Hepatocyte (in vitro differentiated cells): ENCODE measurements around the gene LAMTOR4. TPM values are rescaled to one million over a fixed set of nuclear protein-coding genes. Genes with fewer than 3 reads are reported as not detected.
"Not testable (repeated sequence)": the region's sequence is repeated elsewhere in the genome, so short reads cannot be mapped to it uniquely, and the experiment has no call there.

Source experiments
- DNase-seq: peaks from one replicate; pipeline ENCODE4 v3.0.0-alpha.2; 2016; ENCODE audit warnings: low spot score
- H2AFZ ChIP-seq: fragments of 200-600 bp; sonication (generic); 2 replicates; pipeline ENCODE4 v1.6.0; 2016; ENCODE audit warnings: antibody characterized with exemption, mild to moderate bottlenecking
- H3K27ac ChIP-seq: fragments of 200-600 bp; sonication (generic); 2 replicates; pipeline ENCODE4 v1.5.1; 2016; ENCODE audit warnings: mild to moderate bottlenecking
- H3K27me3 ChIP-seq: fragments of 200-600 bp; sonication (generic); 2 replicates; pipeline ENCODE4 v1.6.1; 2016
- H3K36me3 ChIP-seq: fragments of 200-600 bp; sonication (generic); replicated peaks from 2 replicates; pipeline ENCODE4 v1.5.1; 2016; ENCODE audit warnings: low read depth; ENCODE audit not compliant: insufficient read depth
- H3K4me1 ChIP-seq: fragments of 200-600 bp; sonication (generic); 2 replicates; pipeline ENCODE4 v1.5.1; 2016; ENCODE audit warnings: mild to moderate bottlenecking, moderate library complexity; ENCODE audit not compliant: insufficient read depth
- H3K4me2 ChIP-seq: fragments of 200-600 bp; sonication (generic); 2 replicates; pipeline ENCODE4 v1.6.0; 2016
- H3K4me3 ChIP-seq: fragments of 200-600 bp; sonication (generic); 2 replicates; pipeline ENCODE4 v1.5.1; 2016; ENCODE audit warnings: mild to moderate bottlenecking
- H3K79me2 ChIP-seq: fragments of 200-600 bp; sonication (generic); 2 replicates; pipeline ENCODE4 v1.6.0; 2017; ENCODE audit warnings: mild to moderate bottlenecking
- H3K9me2 ChIP-seq: fragments of 200-600 bp; sonication (generic); replicated peaks from 2 replicates; pipeline ENCODE4 v1.6.0; 2017; ENCODE audit warnings: mild to moderate bottlenecking; ENCODE audit not compliant: insufficient read depth
- H3K9me3 ChIP-seq: fragments of 200-600 bp; sonication (generic); 2 replicates; pipeline ENCODE4 v1.5.1; 2016; ENCODE audit warnings: low read depth, mild to moderate bottlenecking
- H4K20me1 ChIP-seq: fragments of 200-600 bp; sonication (generic); 2 replicates; pipeline ENCODE4 v1.6.0; 2016; ENCODE audit warnings: mild to moderate bottlenecking; ENCODE audit not compliant: insufficient read depth, poor library complexity, severe bottlenecking
- EZH2 ChIP-seq: fragments of 200-600 bp; sonication (generic); IDR thresholded peaks from 2 replicates; pipeline ENCODE4 v1.6.1; 2016; ENCODE audit warnings: antibody characterized with exemption, mild to moderate bottlenecking, borderline replicate concordance
- EZH2phosphoT487 ChIP-seq: fragments of 200-600 bp; sonication (generic); IDR thresholded peaks from one replicate; pipeline ENCODE4 v1.6.1; 2018; ENCODE audit warnings: antibody characterized with exemption, mild to moderate bottlenecking, low read depth, moderate library complexity; ENCODE audit not compliant: unreplicated experiment, severe bottlenecking
- WGBS: methylation state at CpG from one replicate; pipeline ENCODE4 v1.1.6; 2016; ENCODE audit warnings: low lambda C conversion rate; ENCODE audit errors: missing lambda C conversion rate; 5-methylcytosine and 5-hydroxymethylcytosine counted together
- polyA plus RNA-seq: library from polyadenylated mRNA; unstranded; fragments of >200 nt; fragmentation: Nextera tagmentation; extraction: Ambion mirVana; gene quantifications from 2 replicates; pipeline ENCODE4 v1.2.1, GENCODE V29; 2016
- total RNA-seq: library from RNA; depleted of rRNA; stranded (reverse); fragments of >200 nt; gene quantifications from 2 replicates; pipeline ENCODE4 v1.2.3, GENCODE V29; 2014
- TF ChIP-seq, protein P1 (sequence below): fragments of 200-600 bp; sonication (generic); IDR thresholded peaks from 2 replicates; pipeline ENCODE4 v1.5.1; 2016; ENCODE audit warnings: antibody characterized with exemption, mild to moderate bottlenecking; ENCODE audit not compliant: poor library complexity

The LAMTOR4 gene
- total and polyA plus RNA-seq, 2 experiments from 2014 or later, result 90.5 to 228 TPM

DNA sequence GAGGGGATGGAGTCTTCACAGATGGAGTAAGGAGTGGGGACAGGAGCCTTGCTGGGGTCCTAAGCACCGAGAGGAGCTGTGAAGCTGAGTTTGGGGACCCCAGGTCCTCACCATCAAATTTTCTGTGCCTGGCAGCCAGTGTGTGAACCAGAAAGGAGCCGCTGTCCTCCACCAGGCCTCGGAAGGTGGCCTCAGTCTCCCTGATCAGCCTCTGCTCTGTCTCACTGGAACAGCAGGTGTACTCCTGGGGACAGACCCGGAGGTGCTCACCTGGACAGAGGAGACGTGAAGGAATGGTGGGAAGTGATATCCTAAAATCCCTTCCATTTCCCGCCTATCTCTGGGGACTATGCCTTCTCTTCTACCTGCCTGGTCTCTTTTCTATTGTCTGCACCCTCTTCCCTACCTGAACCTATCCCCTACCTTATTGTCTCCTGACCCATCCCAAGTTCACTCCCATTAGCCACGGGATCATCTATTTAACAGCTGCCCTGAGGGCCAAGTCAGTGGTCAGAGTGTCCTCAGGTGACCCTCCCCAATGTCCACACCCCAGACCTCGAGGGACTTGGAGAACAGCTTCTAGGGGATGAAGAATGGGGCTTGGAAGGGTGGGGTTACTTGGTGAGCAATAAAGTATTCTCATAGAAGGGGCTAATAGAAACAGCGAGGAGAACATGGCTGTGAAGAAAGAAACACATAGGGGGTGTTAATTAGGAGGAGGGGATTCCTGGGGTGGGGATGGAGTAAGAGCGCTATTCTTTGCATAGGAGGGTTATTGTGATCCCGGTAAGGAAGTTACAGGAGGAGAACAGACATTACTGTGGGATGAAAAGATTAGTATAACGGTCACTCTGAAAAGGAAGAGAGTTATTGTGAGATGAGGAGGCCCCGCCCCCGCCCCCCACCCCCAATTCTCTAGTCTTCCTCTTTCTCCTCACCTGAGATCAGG, 27.7 kb downstream of the LAMTOR4 start:
- no peak overlapping the region for H3K27ac ChIP-seq
- DNase-seq, result no peak
- H4K20me1 ChIP-seq, result no peaks in the 10 kb centered on the region
- H2AFZ ChIP-seq, result peak overlapping the region; percentile 82
- H3K4me3 ChIP-seq, result peak overlapping the region; percentile 48
- WGBS, result 45% methylated on average over 14 of the region's 14 CpGs
- H3K36me3 ChIP-seq, result no peaks in the 10 kb centered on the region
- H3K4me2 ChIP-seq, result peak overlapping the region; percentile 82
- H3K27me3 ChIP-seq, result peaks cover 9% of the 10 kb centered on the region
- TF ChIP-seq EZH2, result no peak
- TF ChIP-seq EZH2phosphoT487, result no peak
- TF ChIP-seq, protein P1, sequence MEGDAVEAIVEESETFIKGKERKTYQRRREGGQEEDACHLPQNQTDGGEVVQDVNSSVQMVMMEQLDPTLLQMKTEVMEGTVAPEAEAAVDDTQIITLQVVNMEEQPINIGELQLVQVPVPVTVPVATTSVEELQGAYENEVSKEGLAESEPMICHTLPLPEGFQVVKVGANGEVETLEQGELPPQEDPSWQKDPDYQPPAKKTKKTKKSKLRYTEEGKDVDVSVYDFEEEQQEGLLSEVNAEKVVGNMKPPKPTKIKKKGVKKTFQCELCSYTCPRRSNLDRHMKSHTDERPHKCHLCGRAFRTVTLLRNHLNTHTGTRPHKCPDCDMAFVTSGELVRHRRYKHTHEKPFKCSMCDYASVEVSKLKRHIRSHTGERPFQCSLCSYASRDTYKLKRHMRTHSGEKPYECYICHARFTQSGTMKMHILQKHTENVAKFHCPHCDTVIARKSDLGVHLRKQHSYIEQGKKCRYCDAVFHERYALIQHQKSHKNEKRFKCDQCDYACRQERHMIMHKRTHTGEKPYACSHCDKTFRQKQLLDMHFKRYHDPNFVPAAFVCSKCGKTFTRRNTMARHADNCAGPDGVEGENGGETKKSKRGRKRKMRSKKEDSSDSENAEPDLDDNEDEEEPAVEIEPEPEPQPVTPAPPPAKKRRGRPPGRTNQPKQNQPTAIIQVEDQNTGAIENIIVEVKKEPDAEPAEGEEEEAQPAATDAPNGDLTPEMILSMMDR, result no peak
- H3K9me2 ChIP-seq, result no peaks in the 10 kb centered on the region
- peaks cover 6% of the 10 kb centered on the region for H3K4me1 ChIP-seq
- no peaks in the 10 kb centered on the region for H3K9me3 ChIP-seq
- no peaks in the 10 kb centered on the region for H3K79me2 ChIP-seq

DNA sequence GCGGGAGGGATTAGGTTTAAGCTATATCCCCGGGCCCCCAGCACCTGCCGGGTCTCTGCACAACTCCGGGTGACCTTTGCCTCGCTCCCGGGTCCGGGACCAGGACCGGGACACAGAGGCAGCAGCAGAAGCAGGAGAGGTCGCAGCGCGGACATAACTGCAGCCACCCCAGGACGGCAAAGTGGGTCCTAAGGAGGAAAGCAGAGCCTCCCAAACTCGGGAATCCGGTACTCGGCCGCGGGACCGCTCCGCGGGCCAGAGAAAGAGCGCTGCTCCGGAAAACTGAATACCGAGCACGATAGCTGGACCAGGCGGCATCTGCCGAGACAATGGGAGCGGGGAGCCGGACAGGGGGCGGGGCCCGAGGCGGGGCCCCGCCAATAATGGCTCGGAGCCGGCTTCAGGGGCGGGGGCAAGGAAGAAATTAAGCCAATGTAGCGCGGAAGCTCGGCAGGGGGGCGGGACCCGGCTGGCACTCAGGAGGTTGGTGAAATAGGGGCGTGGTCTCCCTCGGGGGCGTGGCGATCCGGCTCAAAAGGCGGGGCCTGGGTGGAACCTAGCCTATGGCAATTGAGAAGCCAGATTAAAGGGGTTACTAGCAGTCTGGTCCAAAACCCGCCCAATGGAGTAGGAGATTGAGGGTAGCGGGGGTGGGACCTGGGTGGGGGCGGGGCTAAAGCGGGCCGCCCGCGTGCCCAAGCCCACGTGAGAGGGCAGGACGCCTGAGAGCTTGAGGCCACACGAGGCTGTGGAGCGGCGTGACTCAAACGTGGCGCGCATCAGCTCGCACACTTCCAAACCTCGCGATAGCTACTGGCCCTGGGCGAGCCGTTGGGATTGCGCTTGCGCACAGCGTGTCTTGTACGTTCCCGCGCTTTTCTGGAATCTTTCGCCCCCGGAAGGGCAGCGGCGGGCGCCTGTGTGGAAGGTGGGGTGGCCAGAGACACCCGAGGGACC, 28.6 kb downstream of the LAMTOR4 start, which contains the start of the genes GPC2 and STAG3:
GPC2 (minus strand) TSS at position 337 of the 957 bp plus-strand sequence; CDS start at position 155, 182 bp downstream.
STAG3 (plus strand) TSS at position 874 of the 957 bp plus-strand sequence. CDS start 2,639 bp downstream, outside the sequence.
- Histone ChIP-seq H3K27me3 (peaks cover 4% of the 10 kb centered on the region), H3K36me3 (no peaks in the 10 kb centered on the region), H2AFZ (peak within 1 kb of the TSS; percentile 82), H3K9me3 (no peaks in the 10 kb centered on the region), H3K4me1 (no peaks in the 10 kb centered on the region), H3K27ac (no peak within 1 kb of the TSS), H3K4me2 (peak within 1 kb of the TSS; percentile 82), H4K20me1 (no peaks in the 10 kb centered on the region), H3K79me2 (no peaks in the 10 kb centered on the region), H3K9me2 (no peaks in the 10 kb centered on the region), H3K4me3 (peak within 1 kb of the TSS; percentile 48)
- 21% methylated on average over 61 of the region's 78 CpGs for WGBS
- DNase-seq, result peak; percentile 96
- TF ChIP-seq EZH2phosphoT487, result no peak
- TF ChIP-seq, protein P1, result no peak
- no peak for TF ChIP-seq EZH2

DNA sequence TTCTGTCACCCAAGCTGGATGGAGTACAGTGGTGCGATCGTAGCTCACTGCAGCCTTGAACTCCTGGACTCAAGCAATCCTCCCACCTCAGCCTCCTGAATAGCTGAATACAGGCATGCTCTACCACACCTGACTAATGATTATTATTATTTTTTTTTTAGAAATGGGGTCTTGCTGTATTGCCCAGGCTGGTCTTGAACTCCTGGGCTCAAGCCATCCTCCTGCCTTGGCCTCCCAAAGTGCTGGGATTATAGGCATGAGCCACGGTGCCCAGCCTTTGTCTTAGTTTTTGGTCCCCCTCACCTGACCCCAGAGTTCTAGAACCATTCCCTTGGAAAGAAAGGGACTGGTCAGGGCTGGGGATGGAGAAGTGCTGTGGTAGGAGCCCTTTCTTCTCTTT, 31.4 kb downstream of the LAMTOR4 start:
- not testable (repeated sequence) for H3K27ac ChIP-seq, H3K4me1 ChIP-seq, DNase-seq, H3K79me2 ChIP-seq, H4K20me1 ChIP-seq, H2AFZ ChIP-seq, H3K4me3 ChIP-seq, H3K4me2 ChIP-seq, H3K9me3 ChIP-seq, H3K27me3 ChIP-seq, H3K9me2 ChIP-seq, H3K36me3 ChIP-seq
- WGBS, result 96% methylated on average over 3 of the region's 3 CpGs

DNA sequence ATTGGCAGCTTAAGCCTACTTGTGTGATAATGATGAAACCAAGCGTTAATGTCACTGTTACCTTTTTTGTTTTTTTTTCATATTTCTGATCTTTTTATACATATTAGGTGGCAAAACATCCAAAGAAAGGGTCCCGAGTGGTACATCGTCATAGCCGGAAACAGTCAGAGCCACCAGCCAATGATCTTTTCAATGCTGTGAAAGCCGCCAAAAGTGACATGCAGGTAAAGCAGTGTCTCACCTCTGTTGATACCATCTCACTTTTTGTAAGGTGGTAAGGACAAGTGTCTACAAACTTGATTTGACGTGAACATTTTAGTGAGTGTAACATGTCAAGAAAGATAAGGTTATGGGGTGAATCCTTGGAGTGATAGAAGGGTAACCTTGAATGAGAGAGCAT, 33.9 kb downstream of the LAMTOR4 start:
- not testable (repeated sequence) for H3K9me2 ChIP-seq, DNase-seq, H4K20me1 ChIP-seq, H3K4me2 ChIP-seq, H3K27ac ChIP-seq, H2AFZ ChIP-seq, H3K79me2 ChIP-seq, H3K4me1 ChIP-seq, H3K9me3 ChIP-seq, H3K36me3 ChIP-seq, H3K4me3 ChIP-seq, H3K27me3 ChIP-seq
- WGBS, result 76% methylated on average over 6 of the region's 6 CpGs

DNA sequence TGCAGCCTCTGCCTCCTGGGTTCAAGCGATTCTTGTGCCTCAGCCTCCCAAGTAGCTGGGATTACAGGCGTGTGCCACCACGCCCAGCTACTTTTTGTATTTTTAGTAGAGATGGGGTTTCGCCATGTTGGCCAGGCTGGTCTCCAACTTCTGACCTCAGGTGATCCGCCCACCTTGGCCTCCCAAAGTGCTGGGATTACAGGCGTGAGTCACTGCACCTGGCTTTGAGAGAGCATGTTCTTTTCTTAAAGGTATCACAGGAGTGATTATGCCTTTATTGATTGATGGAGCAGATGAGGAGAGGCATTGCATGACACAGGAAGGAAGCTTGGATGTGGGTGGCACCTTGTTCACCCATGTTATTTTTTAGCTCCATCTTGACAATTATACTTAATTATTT, 34.4 kb downstream of the LAMTOR4 start:
- H3K4me2 ChIP-seq, DNase-seq, H3K36me3 ChIP-seq, H3K9me3 ChIP-seq, H4K20me1 ChIP-seq, H3K27me3 ChIP-seq, H3K27ac ChIP-seq, H2AFZ ChIP-seq, H3K9me2 ChIP-seq, H3K79me2 ChIP-seq, H3K4me3 ChIP-seq, H3K4me1 ChIP-seq: not testable (repeated sequence)
- 87% methylated on average over 6 of the region's 6 CpGs for WGBS
